ENCODE data around the gene PTPRT.

DNA sequence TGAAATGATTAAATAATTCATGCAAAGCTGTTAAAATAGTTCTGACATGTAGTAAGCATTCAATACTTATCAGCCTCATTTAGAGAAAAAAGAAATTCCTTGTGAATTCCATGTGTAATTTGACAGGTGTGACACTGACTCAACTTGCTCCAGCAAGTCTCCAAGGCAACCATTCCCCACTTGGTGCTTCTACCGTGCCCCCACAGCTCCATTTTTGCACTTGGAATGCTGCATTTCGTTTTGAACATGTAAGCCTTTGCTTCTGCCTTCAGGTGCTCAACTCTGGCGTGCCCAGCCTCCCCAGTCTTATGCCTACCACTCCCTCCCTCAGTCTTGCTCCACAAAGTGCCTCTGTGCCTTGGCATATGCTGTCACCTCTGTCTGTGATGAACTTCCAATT is 810.9 kb downstream of the PTPRT start:
- TF ChIP-seq CTCF (IDR thresholded peaks at IDR 0.05) (no peak), PBX3 (IDR thresholded peaks at IDR 0.05) (no peak), GATA2 (CRISPR knock-in tag; IDR thresholded peaks at IDR 0.05) (no peak), USF2 (IDR thresholded peaks at IDR 0.05; ENCODE audit: borderline replicate concordance, low read depth, low read length) (no peak), NRF1 (IDR thresholded peaks at IDR 0.05; ENCODE audit: low read depth, low read length) (no peak), SIN3A (IDR thresholded peaks at IDR 0.05; ENCODE audit: borderline replicate concordance, low read depth, low read length) (no peak), RAD21 (IDR thresholded peaks at IDR 0.05; ENCODE audit: low read length) (no peak), NFIC (IDR thresholded peaks at IDR 0.05; ENCODE audit: borderline replicate concordance) (no peak), POLR2AphosphoS5 (IDR thresholded peaks at IDR 0.05; ENCODE audit: low read depth, low read length) (no peak)
- TF ChIP-seq, protein P1, sequence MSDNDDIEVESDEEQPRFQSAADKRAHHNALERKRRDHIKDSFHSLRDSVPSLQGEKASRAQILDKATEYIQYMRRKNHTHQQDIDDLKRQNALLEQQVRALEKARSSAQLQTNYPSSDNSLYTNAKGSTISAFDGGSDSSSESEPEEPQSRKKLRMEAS (IDR thresholded peaks at IDR 0.05; ENCODE audit: low read depth): no peak

All from SK-N-SH (cell line).